GM12801 (cell line): ENCODE measurements around the gene GNAQ.

ENCODE experiments used
- CTCF ChIP-seq: IDR thresholded peaks from one replicate; pipeline ENCODE4 v1.5.1; 2011; ENCODE audit warnings: control low read depth; ENCODE audit not compliant: insufficient read length; ENCODE audit errors: extremely low read depth

Gene GNAQ

GRCh38 chr9:77672183-77672582, 359.4 kb downstream of the GNAQ start:
- no peak for TF ChIP-seq CTCF

DNA sequence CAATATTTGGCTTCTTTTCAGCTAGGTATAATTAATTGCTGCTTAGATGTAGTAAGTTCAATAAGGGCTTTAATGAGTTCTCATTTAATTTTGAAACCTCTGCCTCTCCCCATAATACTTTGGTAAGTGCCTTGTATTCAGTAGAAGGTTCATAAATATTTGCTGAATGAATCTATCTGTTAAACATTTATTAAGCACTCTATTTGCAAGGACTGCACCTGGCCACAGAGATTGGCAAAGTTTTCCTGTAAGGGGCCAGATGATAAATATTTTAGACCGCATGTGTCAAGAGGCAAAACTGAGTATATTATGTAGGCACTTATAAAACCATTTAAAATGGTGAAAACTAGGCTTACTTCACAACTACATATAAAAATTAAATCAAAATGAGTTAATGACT, 364.5 kb downstream of the GNAQ start:
- no peak for TF ChIP-seq CTCF
